HCT116 (cell line): ENCODE results near the gene HORMAD1.

Experiments
- CEBPB ChIP-seq: IDR thresholded peaks from 2 replicates; pipeline ENCODE4 v1.6.1; 2012; ENCODE audit warnings: low read depth
- CTCF ChIP-seq, 3 experiments: fragments of 200-600 bp in 1 of 3; sonication (generic) in 1 of 3; IDR thresholded peaks in 2 of 3; conservative IDR thresholded peaks in 1 of 3; 2 replicates each; pipeline ENCODE4 v1.5.1; 2012 to 2017; ENCODE audit warnings: low read depth in 2 of 3, low read length in 2 of 3, antibody characterized with exemption in 1 of 3, borderline replicate concordance in 1 of 3, control low read depth in 1 of 3, mild to moderate bottlenecking in 1 of 3, mixed read lengths in 1 of 3, mixed run types in 1 of 3, moderate library complexity in 1 of 3; ENCODE audit not compliant: insufficient read depth in 1 of 3
- EZH2 ChIP-seq: fragments of 200-600 bp; sonication (generic); IDR thresholded peaks from 2 replicates; pipeline ENCODE4 v1.6.1; 2017; ENCODE audit warnings: antibody characterized with exemption, mixed run types
- JUND ChIP-seq: IDR thresholded peaks from 2 replicates; pipeline ENCODE4 v1.6.1; 2012
- POLR2A ChIP-seq: IDR thresholded peaks from 2 replicates; pipeline ENCODE4 v1.7.0; 2011; ENCODE audit warnings: borderline replicate concordance; ENCODE audit not compliant: insufficient read depth, insufficient read length; ENCODE audit errors: extremely low read depth
- RAD21 ChIP-seq: IDR thresholded peaks from 2 replicates; pipeline ENCODE4 v1.6.1; 2012; ENCODE audit warnings: low read depth, mild to moderate bottlenecking
- REST ChIP-seq: IDR thresholded peaks from 2 replicates; pipeline ENCODE4 v1.6.1; 2012; ENCODE audit warnings: low read depth
- SIN3A ChIP-seq: IDR thresholded peaks from 2 replicates; pipeline ENCODE4 v1.6.1; 2012; ENCODE audit warnings: low read depth
- SRF ChIP-seq: IDR thresholded peaks from 2 replicates; pipeline ENCODE4 v1.6.1; 2012; ENCODE audit warnings: low read depth
- ZBTB33 ChIP-seq: IDR thresholded peaks from 2 replicates; pipeline ENCODE4 v1.6.1; 2011; ENCODE audit warnings: mild to moderate bottlenecking, low read length, moderate library complexity; ENCODE audit not compliant: insufficient replicate concordance; ENCODE audit errors: extremely low read depth
- ZNF274 ChIP-seq: fragments of 200-500 bp; sonication (Bioruptor generic); IDR thresholded peaks from 2 replicates; pipeline ENCODE4 v1.6.1; 2014; ENCODE audit warnings: mild to moderate bottlenecking, low read depth, low read length, inconsistent platforms

GRCh38 chr1:150692720-150693119, 28.0 kb downstream of the HORMAD1 start:
- TF ChIP-seq EZH2: no peak
- no peak for TF ChIP-seq CTCF (IDR thresholded peaks at IDR 0.05 in 2 of 3, conservative IDR thresholded peaks at IDR 0.05 in 1 of 3; ENCODE audit: borderline replicate concordance in 1 of 3, insufficient read depth in 1 of 3, low read depth in 2 of 3, low read length in 2 of 3)
- TF ChIP-seq CEBPB: no peak
- TF ChIP-seq ZNF274: no peak
- TF ChIP-seq SIN3A: no peak
- no peak for TF ChIP-seq SRF
- no peak for TF ChIP-seq ZBTB33
- TF ChIP-seq REST: no peak
- no peak for TF ChIP-seq POLR2A
- TF ChIP-seq JUND: no peak
- no peak for TF ChIP-seq RAD21
